ENCODE results near the gene LHFPL6.

Gene LHFPL6

GRCh38 chr13:39510316-39510695 is 92.7 kb downstream of the LHFPL6 start:
- no peak for DNase-seq (ENCODE audit: low read depth)

GRCh38 chr13:39509616-39510315 is 93.2 kb downstream of the LHFPL6 start:
- no peak for DNase-seq (ENCODE audit: low read depth)

- no peak for DNase-seq (ENCODE audit: low read depth)
Observed at GRCh38 chr13:39506559-39507390, 96.2 kb downstream of the LHFPL6 start.

- DNase-seq (ENCODE audit: low read depth), result no peak
Observed at GRCh38 chr13:39505151-39505550, 97.8 kb downstream of the LHFPL6 start.

- no peak for DNase-seq (ENCODE audit: low read depth)
Observed at GRCh38 chr13:39503048-39503447, 99.9 kb downstream of the LHFPL6 start.

GRCh38 chr13:39501702-39502324 is 101.2 kb downstream of the LHFPL6 start:
- DNase-seq (ENCODE audit: low read depth), result no peak

- DNase-seq (ENCODE audit: low read depth), result no peak
Observed at GRCh38 chr13:39499604-39500003, 103.4 kb downstream of the LHFPL6 start.

GRCh38 chr13:39498471-39499114 is 104.4 kb downstream of the LHFPL6 start:
- DNase-seq (ENCODE audit: low read depth), result no peak

- DNase-seq (ENCODE audit: low read depth), result no peak
Observed at GRCh38 chr13:39496506-39496905, 106.5 kb downstream of the LHFPL6 start.

- no peak for DNase-seq (ENCODE audit: low read depth)
Observed at GRCh38 chr13:39494633-39495032, 108.4 kb downstream of the LHFPL6 start.

GRCh38 chr13:39494006-39494405 is 109.0 kb downstream of the LHFPL6 start:
- DNase-seq (ENCODE audit: low read depth), result no peak

- no peak for DNase-seq (ENCODE audit: low read depth)
Observed at GRCh38 chr13:39490136-39490535, 112.9 kb downstream of the LHFPL6 start.

- DNase-seq (ENCODE audit: low read depth), result no peak
Observed at GRCh38 chr13:39486758-39487157, 116.2 kb downstream of the LHFPL6 start.

- DNase-seq (ENCODE audit: low read depth), result no peak
Observed at GRCh38 chr13:39485314-39485700, 117.7 kb downstream of the LHFPL6 start.

GRCh38 chr13:39484506-39485313 is 118.3 kb downstream of the LHFPL6 start:
- DNase-seq (ENCODE audit: low read depth), result no peak

GRCh38 chr13:39483326-39483725 is 119.7 kb downstream of the LHFPL6 start:
- no peak for DNase-seq (ENCODE audit: low read depth)

- DNase-seq (ENCODE audit: low read depth), result no peak
Observed at GRCh38 chr13:39481491-39481890, 121.5 kb downstream of the LHFPL6 start.

- no peak for DNase-seq (ENCODE audit: low read depth)
Observed at GRCh38 chr13:39474600-39474999, 128.4 kb downstream of the LHFPL6 start.

GRCh38 chr13:39469676-39470075 is 133.3 kb downstream of the LHFPL6 start:
- no peak for DNase-seq (ENCODE audit: low read depth)

GRCh38 chr13:39468306-39468705 is 134.7 kb downstream of the LHFPL6 start:
- DNase-seq (ENCODE audit: low read depth), result no peak

GRCh38 chr13:39463611-39464010 is 139.4 kb downstream of the LHFPL6 start:
- no peak for DNase-seq (ENCODE audit: low read depth)

GRCh38 chr13:39462906-39463305 is 140.1 kb downstream of the LHFPL6 start:
- DNase-seq (ENCODE audit: low read depth), result no peak

All from activated T-helper 1 cell treated with Interleukin-2 at 50 U/mL for 16 hours (primary cell).